Measurements from ENCODE around the gene GPC2. TPM values are rescaled to one million over a fixed set of nuclear protein-coding genes. Genes with fewer than 3 reads are reported as not detected.
A peak's percentile ranks its signal among the peaks of the same experiment; 100 is the strongest.
"Not testable (repeated sequence)": the region's sequence is repeated elsewhere in the genome, so short reads cannot be mapped to it uniquely, and the experiment has no call there.

The GPC2 gene
- total RNA-seq, 2 experiments from 2014 or later, result 4.8 to 5.5 TPM

- POLR2A ChIA-PET, result no interaction called here
- DNase-seq, result peak; percentile 59
- intact Hi-C loops (cut with micrococcal nuclease), result no loop called here
- no peaks in the 10 kb centered on the region for H3K27me3 Mint-ChIP-seq
- CTCF ChIA-PET, result interaction anchor here (2.8 to 4.1 kb wide), 3 partner anchors 29 to 87 kb away, joined by 21 to 43 read pairs (median 22); no protein-coding TSS in a partner anchor
- H3K9me3 Mint-ChIP-seq, result no peaks in the 10 kb centered on the region
- peak overlapping the region; percentile 98 for H3K27ac Mint-ChIP-seq
- H3K36me3 Mint-ChIP-seq, result peaks cover 48% of the 10 kb centered on the region
- H3K4me3 Mint-ChIP-seq, result peak overlapping the region; percentile 92
- H3K4me1 Mint-ChIP-seq (ENCODE audit: low read depth), result peaks cover 57% of the 10 kb centered on the region
These were observed 42.1 kb upstream of the GPC2 start for GRCh38 chr7:100219271-100219737.

GRCh38 chr7:100217934-100218333, 40.8 kb upstream of the GPC2 start:
- intact Hi-C loops (cut with micrococcal nuclease), result loop anchor here (1.0 to 2.0 kb wide), 3 partner anchors 9 to 85 kb away; no protein-coding TSS in a partner anchor
- peak overlapping the region; percentile 96 for H3K27ac Mint-ChIP-seq
- H3K27me3 Mint-ChIP-seq, H3K9me3 Mint-ChIP-seq, POLR2A ChIA-PET: not testable (repeated sequence)
- peaks cover 37% of the 10 kb centered on the region for H3K36me3 Mint-ChIP-seq
- peak overlapping the region; percentile 74 for H3K4me3 Mint-ChIP-seq
- CTCF ChIA-PET, result interaction anchor here (0.6 to 4.1 kb wide), 15 partner anchors 8 to 135 kb away, joined by 3 to 43 read pairs (median 4); partner anchors contain the start of genes GAL3ST4 and LAMTOR4
- peak; percentile 90 for DNase-seq
- peaks cover 48% of the 10 kb centered on the region for H3K4me1 Mint-ChIP-seq (ENCODE audit: low read depth)

- ChIA-PET CTCF (interaction anchor here (1.5 to 4.1 kb wide), 2 partner anchors 26 to 84 kb away, joined by 9 to 43 read pairs; no protein-coding TSS in a partner anchor), POLR2A (interaction anchor here (0.6 kb wide), 1 partner anchor 129 kb away, joined by 3 read pairs; no protein-coding TSS in a partner anchor)
- intact Hi-C loops (cut with micrococcal nuclease), result loop anchor here (2.0 kb wide), 1 partner anchor 83 kb away; no protein-coding TSS in a partner anchor
- H3K27me3 Mint-ChIP-seq, result no peaks in the 10 kb centered on the region
- DNase-seq, result no peak
- H3K4me1 Mint-ChIP-seq (ENCODE audit: low read depth), result peaks cover 49% of the 10 kb centered on the region
- H3K9me3 Mint-ChIP-seq, result no peaks in the 10 kb centered on the region
- peaks cover 22% of the 10 kb centered on the region for H3K36me3 Mint-ChIP-seq
- H3K4me3 Mint-ChIP-seq, result no peak overlapping the region
- H3K27ac Mint-ChIP-seq, result peak overlapping the region; percentile 46
These were observed 38.7 kb upstream of the GPC2 start for GRCh38 chr7:100215895-100216294.

- Mint-ChIP-seq H3K36me3 (peaks cover 10% of the 10 kb centered on the region), H3K4me1 (ENCODE audit: low read depth) (peaks cover 61% of the 10 kb centered on the region), H3K27ac (peak overlapping the region; percentile 15)
- intact Hi-C loops (cut with micrococcal nuclease), result loop anchor here (1.0 to 5.0 kb wide), 2 partner anchors 73 to 193 kb away; no protein-coding TSS in a partner anchor
- CTCF ChIA-PET, result interaction anchor here (0.9 kb wide), 1 partner anchor 24 kb away, joined by 3 read pairs; no protein-coding TSS in a partner anchor
- H3K9me3 Mint-ChIP-seq, H3K27me3 Mint-ChIP-seq, POLR2A ChIA-PET, H3K4me3 Mint-ChIP-seq: not testable (repeated sequence)
- peak; percentile 22 for DNase-seq
These were observed 37.2 kb upstream of the GPC2 start for GRCh38 chr7:100214356-100214755.

- Mint-ChIP-seq H3K9me3 (no peaks in the 10 kb centered on the region), H3K36me3 (peaks cover 4% of the 10 kb centered on the region), H3K4me1 (ENCODE audit: low read depth) (peaks cover 60% of the 10 kb centered on the region), H3K27me3 (no peaks in the 10 kb centered on the region), H3K4me3 (no peak overlapping the region), H3K27ac (no peak overlapping the region)
- DNase-seq, result no peak
- ChIA-PET CTCF (interaction anchor here (0.9 to 1.1 kb wide), 2 partner anchors 23 to 81 kb away, joined by 3 to 4 read pairs; no protein-coding TSS in a partner anchor), POLR2A (no interaction called here)
- intact Hi-C loops (cut with micrococcal nuclease), result loop anchor here (1.0 to 5.0 kb wide), 2 partner anchors 72 to 194 kb away; no protein-coding TSS in a partner anchor
These were observed 36.5 kb upstream of the GPC2 start for GRCh38 chr7:100213672-100214071.

- no peak overlapping the region for H3K4me3 Mint-ChIP-seq
- intact Hi-C loops (cut with micrococcal nuclease), result loop anchor here (5.0 kb wide), 1 partner anchor 195 kb away; no protein-coding TSS in a partner anchor
- peaks cover 3% of the 10 kb centered on the region for H3K36me3 Mint-ChIP-seq
- CTCF ChIA-PET, result interaction anchor here (0.6 to 1.1 kb wide), 2 partner anchors 23 to 80 kb away, joined by 3 to 4 read pairs; no protein-coding TSS in a partner anchor
- H3K4me1 Mint-ChIP-seq (ENCODE audit: low read depth), result peaks cover 64% of the 10 kb centered on the region
- POLR2A ChIA-PET, result no interaction called here
- no peak for DNase-seq
- no peaks in the 10 kb centered on the region for H3K9me3 Mint-ChIP-seq
- no peaks in the 10 kb centered on the region for H3K27me3 Mint-ChIP-seq
- H3K27ac Mint-ChIP-seq, result no peak overlapping the region
These were observed 35.6 kb upstream of the GPC2 start for GRCh38 chr7:100212631-100213286.

GRCh38 chr7:100211342-100211780, 34.2 kb upstream of the GPC2 start:
- Mint-ChIP-seq H3K9me3 (no peaks in the 10 kb centered on the region), H3K27me3 (no peaks in the 10 kb centered on the region), H3K27ac (peak overlapping the region; percentile 76), H3K36me3 (peaks cover 3% of the 10 kb centered on the region), H3K4me3 (peak overlapping the region; percentile 60), H3K4me1 (ENCODE audit: low read depth) (peaks cover 53% of the 10 kb centered on the region)
- DNase-seq, result peak; percentile 73
- ChIA-PET POLR2A (interaction anchor here (0.5 to 1.3 kb wide), 4 partner anchors 9 to 1123 kb away, joined by 3 to 4 read pairs (median 3); partner anchors contain the start of genes AP4M1 and MCM7), CTCF (interaction anchor here (1.0 to 1.4 kb wide), 7 partner anchors 21 to 494 kb away, joined by 3 to 5 read pairs (median 4); no protein-coding TSS in a partner anchor)
- intact Hi-C loops (cut with micrococcal nuclease), result loop anchor here (5.0 kb wide), 1 partner anchor 196 kb away; no protein-coding TSS in a partner anchor

GRCh38 chr7:100210805-100211204, 33.6 kb upstream of the GPC2 start:
- Mint-ChIP-seq H3K4me3 (no peak overlapping the region), H3K27me3 (no peaks in the 10 kb centered on the region), H3K27ac (peak overlapping the region; percentile 34), H3K36me3 (peaks cover 3% of the 10 kb centered on the region), H3K9me3 (no peaks in the 10 kb centered on the region), H3K4me1 (ENCODE audit: low read depth) (peaks cover 51% of the 10 kb centered on the region)
- peak; percentile 37 for DNase-seq
- ChIA-PET POLR2A (interaction anchor here (0.5 to 1.3 kb wide), 4 partner anchors 10 to 1124 kb away, joined by 3 to 4 read pairs (median 3); partner anchors contain the start of genes AP4M1 and MCM7), CTCF (interaction anchor here (1.0 to 1.7 kb wide), 9 partner anchors 21 to 495 kb away, joined by 3 to 5 read pairs (median 4); no protein-coding TSS in a partner anchor)
- intact Hi-C loops (cut with micrococcal nuclease), result loop anchor here (5.0 kb wide), 1 partner anchor 196 kb away; no protein-coding TSS in a partner anchor

GRCh38 chr7:100209493-100209892, 32.3 kb upstream of the GPC2 start:
- H3K27me3 Mint-ChIP-seq, result no peaks in the 10 kb centered on the region
- ChIA-PET CTCF (interaction anchor here (0.6 to 2.7 kb wide), 5 partner anchors 9 to 80 kb away, joined by 3 to 11 read pairs (median 3); no protein-coding TSS in a partner anchor), POLR2A (interaction anchor here (1.0 kb wide), 1 partner anchor 10 kb away, joined by 3 read pairs; no protein-coding TSS in a partner anchor)
- H3K4me1 Mint-ChIP-seq (ENCODE audit: low read depth), result peaks cover 44% of the 10 kb centered on the region
- peak overlapping the region; percentile 76 for H3K27ac Mint-ChIP-seq
- no peak for DNase-seq
- H3K9me3 Mint-ChIP-seq, result no peaks in the 10 kb centered on the region
- intact Hi-C loops (cut with micrococcal nuclease), result loop anchor here (1.0 kb wide), 3 partner anchors 8 to 19 kb away; no protein-coding TSS in a partner anchor
- H3K36me3 Mint-ChIP-seq, result peaks cover 3% of the 10 kb centered on the region
- peak overlapping the region; percentile 38 for H3K4me3 Mint-ChIP-seq

- Mint-ChIP-seq H3K4me1 (ENCODE audit: low read depth) (peaks cover 43% of the 10 kb centered on the region), H3K36me3 (peaks cover 3% of the 10 kb centered on the region), H3K27ac (peak overlapping the region; percentile 76), H3K27me3 (no peaks in the 10 kb centered on the region), H3K4me3 (peak overlapping the region; percentile 58), H3K9me3 (no peaks in the 10 kb centered on the region)
- peak; percentile 80 for DNase-seq
- intact Hi-C loops (cut with micrococcal nuclease), result loop anchor here (1.0 kb wide), 3 partner anchors 8 to 19 kb away; no protein-coding TSS in a partner anchor
- CTCF ChIA-PET, result interaction anchor here (0.6 to 2.7 kb wide), 6 partner anchors 9 to 199 kb away, joined by 3 to 11 read pairs (median 4); no protein-coding TSS in a partner anchor
- POLR2A ChIA-PET, result interaction anchor here (0.5 to 1.0 kb wide), 2 partner anchors 10 to 119 kb away, joined by 3 to 4 read pairs; no protein-coding TSS in a partner anchor
These were observed 31.8 kb upstream of the GPC2 start for GRCh38 chr7:100208911-100209408.

- Mint-ChIP-seq H3K9me3 (no peaks in the 10 kb centered on the region), H3K27me3 (no peaks in the 10 kb centered on the region), H3K27ac (no peak overlapping the region), H3K4me1 (ENCODE audit: low read depth) (peaks cover 27% of the 10 kb centered on the region), H3K4me3 (no peak overlapping the region), H3K36me3 (no peaks in the 10 kb centered on the region)
- ChIA-PET POLR2A (no interaction called here), CTCF (no interaction called here)
- no peak for DNase-seq
- intact Hi-C loops (cut with micrococcal nuclease), result no loop called here
These were observed 27.3 kb upstream of the GPC2 start for GRCh38 chr7:100204454-100204853.

Measured in activated CD4-positive, alpha-beta memory T cell treated with anti-CD3 and anti-CD28 coated beads for 36 hours (primary cell).